ENCODE measurements around the gene NKTR. TPM values are rescaled to one million over a fixed set of nuclear protein-coding genes. Genes with fewer than 3 reads are reported as not detected.

NKTR gene
- total and polyA plus RNA-seq, 3 donors from 2014 or later = 42.2 to 203 (median 175) TPM

DNA sequence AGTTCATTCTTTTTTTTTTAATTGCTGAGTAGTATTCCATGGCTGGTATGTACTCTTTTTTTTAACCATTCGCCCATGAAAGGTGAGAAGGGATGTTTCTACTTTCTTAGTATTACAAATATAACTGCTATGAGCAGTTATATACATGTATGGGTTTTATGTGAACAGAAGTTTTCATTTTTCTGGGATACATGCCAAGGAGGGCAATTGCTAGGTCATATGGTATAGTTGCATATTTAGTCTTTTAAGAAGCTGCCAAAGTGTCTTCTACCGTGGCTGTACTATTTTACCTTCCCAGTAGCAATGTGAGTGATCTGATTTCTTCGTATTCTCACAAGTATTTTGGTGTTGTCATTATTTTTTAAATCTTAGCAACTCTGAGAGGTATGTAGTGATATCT is 73.7 kb downstream of the NKTR start:
- no peaks in the 10 kb centered on the region for H3K9me3 ChIP-seq
- no peak for DNase-seq
- WGBS, 2 donors = 72 to 76% methylated on average over 3 of the region's 3 CpGs
- no peak overlapping the region for H3K4me3 ChIP-seq
- intact Hi-C loops (cut with DNase I; ENCODE audit: low total_unique reads) = no loop called here
- no peaks in the 10 kb centered on the region for H3K27me3 ChIP-seq
- H3K36me3 ChIP-seq (ENCODE audit: low read depth, missing control alignments) = no peaks in the 10 kb centered on the region
- TF ChIP-seq, protein P1, sequence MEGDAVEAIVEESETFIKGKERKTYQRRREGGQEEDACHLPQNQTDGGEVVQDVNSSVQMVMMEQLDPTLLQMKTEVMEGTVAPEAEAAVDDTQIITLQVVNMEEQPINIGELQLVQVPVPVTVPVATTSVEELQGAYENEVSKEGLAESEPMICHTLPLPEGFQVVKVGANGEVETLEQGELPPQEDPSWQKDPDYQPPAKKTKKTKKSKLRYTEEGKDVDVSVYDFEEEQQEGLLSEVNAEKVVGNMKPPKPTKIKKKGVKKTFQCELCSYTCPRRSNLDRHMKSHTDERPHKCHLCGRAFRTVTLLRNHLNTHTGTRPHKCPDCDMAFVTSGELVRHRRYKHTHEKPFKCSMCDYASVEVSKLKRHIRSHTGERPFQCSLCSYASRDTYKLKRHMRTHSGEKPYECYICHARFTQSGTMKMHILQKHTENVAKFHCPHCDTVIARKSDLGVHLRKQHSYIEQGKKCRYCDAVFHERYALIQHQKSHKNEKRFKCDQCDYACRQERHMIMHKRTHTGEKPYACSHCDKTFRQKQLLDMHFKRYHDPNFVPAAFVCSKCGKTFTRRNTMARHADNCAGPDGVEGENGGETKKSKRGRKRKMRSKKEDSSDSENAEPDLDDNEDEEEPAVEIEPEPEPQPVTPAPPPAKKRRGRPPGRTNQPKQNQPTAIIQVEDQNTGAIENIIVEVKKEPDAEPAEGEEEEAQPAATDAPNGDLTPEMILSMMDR (IDR thresholded peaks at IDR 0.05) = no peak
- TF ChIP-seq POLR2A (IDR thresholded peaks at IDR 0.05) = no peak
- H3K4me1 ChIP-seq = no peaks in the 10 kb centered on the region
- H3K27ac ChIP-seq = no peak overlapping the region

DNA sequence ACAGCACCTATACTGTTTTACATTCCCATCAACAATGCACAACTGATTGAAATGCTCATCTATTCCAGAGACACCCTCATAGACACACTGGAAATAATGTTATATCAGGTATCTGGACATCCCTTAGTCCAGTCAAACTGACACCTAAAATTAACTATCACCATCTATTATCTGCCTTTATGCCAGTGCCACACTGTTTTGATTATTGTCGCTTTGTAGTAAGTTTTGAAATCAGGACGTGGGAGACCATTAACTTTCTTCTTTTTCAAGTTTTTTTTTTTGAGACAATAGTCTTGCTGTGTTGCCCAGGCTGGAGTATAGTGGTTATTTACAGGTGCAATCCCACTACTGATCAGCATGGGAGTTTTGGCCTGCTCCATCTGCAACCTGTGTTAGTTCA is 75.4 kb downstream of the NKTR start:
- DNase-seq = no peak
- Histone ChIP-seq H3K27ac (no peak overlapping the region), H3K36me3 (ENCODE audit: low read depth, missing control alignments) (no peaks in the 10 kb centered on the region), H3K27me3 (no peaks in the 10 kb centered on the region), H3K4me3 (no peak overlapping the region), H3K9me3 (no peaks in the 10 kb centered on the region), H3K4me1 (no peaks in the 10 kb centered on the region)
- WGBS, 2 donors = 85 to 89% methylated on average over 2 of the region's 2 CpGs
- TF ChIP-seq POLR2A (IDR thresholded peaks at IDR 0.05) = no peak
- TF ChIP-seq, protein P1 (IDR thresholded peaks at IDR 0.05) = no peak
- intact Hi-C loops (cut with DNase I; ENCODE audit: low total_unique reads) = no loop called here

DNA sequence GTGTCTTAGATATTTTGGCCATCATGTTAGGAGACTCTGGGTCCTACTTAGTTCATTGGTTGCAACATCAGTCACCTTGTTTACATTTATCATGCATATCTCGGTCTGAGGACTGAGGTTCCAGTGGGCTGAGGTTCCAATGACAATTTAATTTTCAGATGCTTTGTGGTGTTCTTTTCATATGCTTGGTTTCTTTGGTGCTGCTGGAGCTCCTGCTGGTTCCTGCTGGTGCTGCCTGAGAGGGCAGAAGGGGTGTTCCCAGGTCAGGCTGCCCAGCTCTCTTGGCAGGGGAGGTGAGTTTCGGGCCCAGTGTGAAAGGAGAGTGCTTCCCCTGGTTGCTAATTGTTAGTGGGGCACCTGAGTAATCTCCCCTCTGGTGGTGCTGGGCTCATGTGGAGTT is 78.0 kb downstream of the NKTR start:
- intact Hi-C loops (cut with DNase I; ENCODE audit: low total_unique reads) = no loop called here
- no peak for DNase-seq
- Histone ChIP-seq H3K4me1 (no peaks in the 10 kb centered on the region), H3K27me3 (no peaks in the 10 kb centered on the region), H3K4me3 (no peak overlapping the region), H3K27ac (no peak overlapping the region), H3K9me3 (no peaks in the 10 kb centered on the region), H3K36me3 (ENCODE audit: low read depth, missing control alignments) (no peaks in the 10 kb centered on the region)
- WGBS, 2 donors = 75 to 93% methylated on average over 2 of the region's 2 CpGs
- TF ChIP-seq, protein P1 (IDR thresholded peaks at IDR 0.05) = no peak
- no peak for TF ChIP-seq POLR2A (IDR thresholded peaks at IDR 0.05)

DNA sequence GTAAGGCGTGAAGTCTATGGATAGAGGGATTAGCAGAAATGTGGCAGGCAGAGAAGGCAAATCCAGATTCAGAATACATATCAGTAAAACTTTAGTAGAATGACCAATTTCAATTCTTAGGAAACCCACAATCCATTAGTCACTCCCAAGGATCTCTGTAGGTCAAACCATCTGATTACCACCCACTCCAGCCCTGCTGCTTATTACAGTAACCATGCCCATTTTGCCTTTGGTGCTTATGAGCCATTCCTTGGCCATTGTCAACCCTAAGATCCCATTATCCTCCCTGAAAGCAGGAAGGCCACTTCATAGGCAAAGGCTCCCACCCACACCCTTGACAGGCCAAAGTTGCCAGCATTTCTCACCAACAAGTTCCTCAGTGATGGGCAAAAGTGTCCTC is 79.8 kb downstream of the NKTR start:
- WGBS, 2 donors = 96 to 97% methylated on average over 1 of the region's 1 CpG
- no peak for DNase-seq
- TF ChIP-seq, protein P1 (IDR thresholded peaks at IDR 0.05) = no peak
- no peak for TF ChIP-seq POLR2A (IDR thresholded peaks at IDR 0.05)
- no peaks in the 10 kb centered on the region for H3K27me3 ChIP-seq
- H3K9me3 ChIP-seq = no peaks in the 10 kb centered on the region
- no peaks in the 10 kb centered on the region for H3K36me3 ChIP-seq (ENCODE audit: low read depth, missing control alignments)
- H3K4me3 ChIP-seq = no peak overlapping the region
- intact Hi-C loops (cut with DNase I; ENCODE audit: low total_unique reads) = no loop called here
- no peak overlapping the region for H3K27ac ChIP-seq
- H3K4me1 ChIP-seq = no peaks in the 10 kb centered on the region

DNA sequence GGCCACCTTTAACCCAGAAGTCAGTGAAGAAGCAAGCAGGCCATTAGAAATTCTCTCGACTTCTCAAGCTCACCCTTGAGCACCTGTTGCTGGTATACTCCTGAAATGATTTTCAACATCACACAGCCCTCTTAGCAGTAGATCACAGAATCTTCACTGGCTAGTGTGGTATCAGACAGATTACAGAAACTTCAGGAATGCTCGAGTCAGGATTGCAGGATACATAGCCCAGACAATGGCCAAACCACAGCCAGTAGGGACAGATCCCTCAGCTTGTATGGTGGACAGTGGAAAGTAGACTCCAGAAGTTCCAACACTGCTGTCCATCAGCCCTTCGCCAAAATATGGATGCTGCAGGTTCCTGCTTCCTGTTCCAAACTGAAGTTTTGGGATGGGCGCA is 80.3 kb downstream of the NKTR start:
- H3K27ac ChIP-seq = no peak overlapping the region
- no peaks in the 10 kb centered on the region for H3K9me3 ChIP-seq
- DNase-seq = no peak
- WGBS, 2 donors = 86 to 90% methylated on average over 4 of the region's 4 CpGs
- no peaks in the 10 kb centered on the region for H3K27me3 ChIP-seq
- H3K36me3 ChIP-seq (ENCODE audit: low read depth, missing control alignments) = no peaks in the 10 kb centered on the region
- no peak overlapping the region for H3K4me3 ChIP-seq
- H3K4me1 ChIP-seq = peaks cover 1% of the 10 kb centered on the region
- intact Hi-C loops (cut with DNase I; ENCODE audit: low total_unique reads) = no loop called here
- TF ChIP-seq, protein P1 (IDR thresholded peaks at IDR 0.05) = no peak
- no peak for TF ChIP-seq POLR2A (IDR thresholded peaks at IDR 0.05)

All from testis (tissue), 3 donors.